HG02623 (cell line): ENCODE data around the gene SMARCB1.

Experiments
- ATAC-seq: cut with Tn5 transposase; IDR thresholded peaks from one replicate; pipeline ENCODE4 v1.9.1; 2021; ENCODE audit warnings: moderate library complexity; ENCODE audit not compliant: unreplicated experiment

Gene SMARCB1

GRCh38 chr22:23801238-23801821 is 14.6 kb downstream of the SMARCB1 start:
- ATAC-seq = no peak

- no peak for ATAC-seq
Observed at GRCh38 chr22:23801886-23802377, 15.2 kb downstream of the SMARCB1 start.

- no peak for ATAC-seq
Observed at GRCh38 chr22:23803001-23803819, 16.4 kb downstream of the SMARCB1 start.

GRCh38 chr22:23804781-23805291 is 18.1 kb downstream of the SMARCB1 start:
- no peak for ATAC-seq

GRCh38 chr22:23806837-23807236 is 20.1 kb downstream of the SMARCB1 start:
- ATAC-seq = no peak

GRCh38 chr22:23812378-23812777 is 25.6 kb downstream of the SMARCB1 start:
- no peak for ATAC-seq

- ATAC-seq = no peak
Observed at GRCh38 chr22:23815541-23816155, 28.9 kb downstream of the SMARCB1 start.

- no peak for ATAC-seq
Observed at GRCh38 chr22:23816156-23816976, 29.6 kb downstream of the SMARCB1 start.

- ATAC-seq = no peak
Observed at GRCh38 chr22:23817146-23817545, 30.4 kb downstream of the SMARCB1 start.

- no peak for ATAC-seq
Observed at GRCh38 chr22:23818541-23818940, 31.8 kb downstream of the SMARCB1 start.

GRCh38 chr22:23820748-23821211 is 34.0 kb downstream of the SMARCB1 start:
- no peak for ATAC-seq

- no peak for ATAC-seq
Observed at GRCh38 chr22:23822101-23822671, 35.4 kb downstream of the SMARCB1 start.

- ATAC-seq = no peak
Observed at GRCh38 chr22:23823331-23823791, 36.6 kb downstream of the SMARCB1 start.

GRCh38 chr22:23824476-23825245 is 37.9 kb downstream of the SMARCB1 start:
- ATAC-seq = no peak

- ATAC-seq = no peak
Observed at GRCh38 chr22:23825246-23825905, 38.6 kb downstream of the SMARCB1 start.

- ATAC-seq = no peak
Observed at GRCh38 chr22:23826510-23827350, 40.0 kb downstream of the SMARCB1 start.

GRCh38 chr22:23827351-23827995 is 40.7 kb downstream of the SMARCB1 start:
- no peak for ATAC-seq
